Fibroblast of villous mesenchyme (primary cell): ENCODE results near the gene RGS9. TPM values are rescaled to one million over a fixed set of nuclear protein-coding genes. Genes with fewer than 3 reads are reported as not detected.

Experiments used
- DNase-seq: peaks from one replicate; pipeline ENCODE4 v3.0.0-alpha.2; 2010; ENCODE audit warnings: low read depth
- H3K4me3 ChIP-seq: 2 replicates; pipeline ENCODE4 v1.5.1; 2011; ENCODE audit warnings: low read depth, mild to moderate bottlenecking, low read length
- total RNA-seq: library from RNA; depleted of rRNA; stranded (reverse); fragments of >200 nt; gene quantifications from 2 replicates; pipeline ENCODE4 v1.2.3, GENCODE V29; 2012
- TF ChIP-seq, protein P1 (sequence below): IDR thresholded peaks from 2 replicates; pipeline ENCODE4 v1.5.1; 2012; ENCODE audit warnings: low read depth, mild to moderate bottlenecking, low read length; ENCODE audit not compliant: insufficient read depth

Gene RGS9
- total RNA-seq, 1 donor = 2.2 TPM

DNA sequence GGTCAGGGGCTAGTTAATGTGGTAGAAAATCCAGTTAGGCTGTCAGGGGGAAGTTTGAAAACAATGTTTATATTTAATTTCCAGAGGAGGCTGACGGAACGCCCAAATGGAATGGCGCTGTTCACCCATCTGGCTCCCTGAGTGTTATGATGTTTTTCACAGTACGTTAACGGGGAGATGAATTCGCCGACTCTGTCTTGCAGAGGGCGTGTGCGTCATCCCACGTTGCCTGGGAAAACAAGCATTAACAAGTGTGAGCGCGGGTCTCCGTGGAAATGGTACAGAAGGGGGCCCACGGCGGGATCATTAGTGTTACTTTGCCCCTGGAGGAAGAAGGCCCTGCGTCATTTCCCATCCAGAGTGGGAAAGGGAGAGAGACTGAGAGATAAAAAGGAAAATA, 29.6 kb downstream of the RGS9 start:
- TF ChIP-seq, protein P1, sequence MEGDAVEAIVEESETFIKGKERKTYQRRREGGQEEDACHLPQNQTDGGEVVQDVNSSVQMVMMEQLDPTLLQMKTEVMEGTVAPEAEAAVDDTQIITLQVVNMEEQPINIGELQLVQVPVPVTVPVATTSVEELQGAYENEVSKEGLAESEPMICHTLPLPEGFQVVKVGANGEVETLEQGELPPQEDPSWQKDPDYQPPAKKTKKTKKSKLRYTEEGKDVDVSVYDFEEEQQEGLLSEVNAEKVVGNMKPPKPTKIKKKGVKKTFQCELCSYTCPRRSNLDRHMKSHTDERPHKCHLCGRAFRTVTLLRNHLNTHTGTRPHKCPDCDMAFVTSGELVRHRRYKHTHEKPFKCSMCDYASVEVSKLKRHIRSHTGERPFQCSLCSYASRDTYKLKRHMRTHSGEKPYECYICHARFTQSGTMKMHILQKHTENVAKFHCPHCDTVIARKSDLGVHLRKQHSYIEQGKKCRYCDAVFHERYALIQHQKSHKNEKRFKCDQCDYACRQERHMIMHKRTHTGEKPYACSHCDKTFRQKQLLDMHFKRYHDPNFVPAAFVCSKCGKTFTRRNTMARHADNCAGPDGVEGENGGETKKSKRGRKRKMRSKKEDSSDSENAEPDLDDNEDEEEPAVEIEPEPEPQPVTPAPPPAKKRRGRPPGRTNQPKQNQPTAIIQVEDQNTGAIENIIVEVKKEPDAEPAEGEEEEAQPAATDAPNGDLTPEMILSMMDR = no peak
- no peak for DNase-seq
- H3K4me3 ChIP-seq = no peak overlapping the region

DNA sequence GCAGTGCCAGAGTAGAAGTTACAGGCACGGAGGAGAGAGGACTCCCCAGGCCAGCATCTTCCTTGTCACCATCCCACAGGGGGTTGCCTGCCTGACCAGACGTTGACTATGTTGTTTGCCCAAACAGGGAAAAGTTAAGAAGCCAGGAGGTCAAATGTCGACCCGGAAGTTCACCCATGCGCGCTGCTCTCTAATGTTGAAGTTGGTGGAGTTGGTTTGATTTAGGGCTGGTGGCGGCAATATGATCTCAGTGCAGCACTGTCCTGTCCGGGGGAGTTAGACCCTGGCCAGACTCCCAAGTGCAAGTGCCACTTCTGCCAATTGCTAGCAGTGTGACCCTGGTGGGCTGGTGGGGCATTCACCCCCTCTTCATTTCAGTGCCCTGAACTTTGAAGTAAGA, 30.4 kb downstream of the RGS9 start:
- no peak for DNase-seq
- H3K4me3 ChIP-seq = no peak overlapping the region
- TF ChIP-seq, protein P1 = no peak

DNA sequence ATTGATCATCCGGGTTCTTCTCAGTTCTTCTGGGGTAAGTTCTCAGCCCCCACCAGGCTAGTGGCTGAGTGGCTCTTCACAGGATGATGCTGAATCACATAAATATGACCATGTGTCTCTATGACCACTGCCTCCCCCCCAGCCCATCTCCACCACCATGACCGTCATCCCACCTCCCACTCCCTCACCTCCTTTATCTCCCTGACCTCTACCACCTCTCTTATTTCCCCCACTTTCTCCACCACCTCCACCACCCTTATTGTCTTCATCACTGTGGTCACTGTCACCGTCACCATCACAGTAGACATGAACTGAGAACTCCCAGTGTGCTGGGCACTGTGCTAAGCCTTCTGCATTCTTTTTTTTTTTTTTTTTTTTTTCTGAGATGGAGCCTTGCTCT, 32.5 kb downstream of the RGS9 start:
- TF ChIP-seq, protein P1 = no peak
- DNase-seq = no peak
- H3K4me3 ChIP-seq = no peak overlapping the region

DNA sequence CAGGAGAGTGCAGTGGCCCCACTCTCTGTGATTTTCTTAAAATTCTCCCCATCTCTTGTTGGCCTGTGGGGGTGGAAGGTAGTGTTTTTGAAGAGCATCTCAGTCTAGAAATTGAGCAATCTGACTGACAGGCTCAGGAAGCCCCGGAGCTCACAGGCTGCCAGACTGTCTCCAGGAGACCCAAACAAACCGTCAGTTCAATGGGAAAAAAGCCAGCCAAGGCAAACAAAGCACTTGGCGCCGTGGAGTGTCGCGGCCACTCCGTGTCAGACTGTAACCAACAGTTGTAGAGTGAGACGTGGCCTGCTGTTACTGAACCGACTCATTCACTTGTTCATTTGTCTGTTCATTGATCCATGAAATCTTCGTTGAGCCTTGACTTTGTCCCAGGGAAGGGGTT, 33.7 kb downstream of the RGS9 start:
- DNase-seq = no peak
- TF ChIP-seq, protein P1 = no peak

DNA sequence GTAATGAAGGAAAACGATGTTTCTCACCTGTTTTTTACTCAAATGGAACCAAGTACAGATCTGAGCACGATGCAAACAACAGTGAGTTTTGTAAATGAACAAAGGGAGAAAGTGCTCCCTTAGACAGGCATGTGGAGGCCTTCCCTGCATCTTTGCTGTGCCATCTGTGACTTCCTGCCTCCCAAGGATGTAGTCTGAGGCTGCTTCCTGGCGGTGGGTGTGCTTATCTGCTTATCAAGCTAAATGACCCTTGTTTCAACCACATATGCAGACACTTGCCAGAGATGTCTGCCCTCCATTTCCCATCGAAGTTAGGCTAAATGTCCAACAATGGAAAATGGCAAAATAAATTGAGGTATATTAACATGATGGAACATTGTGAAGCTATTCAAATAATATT, 34.6 kb downstream of the RGS9 start:
- TF ChIP-seq, protein P1 = no peak
- no peak for DNase-seq
- no peak overlapping the region for H3K4me3 ChIP-seq

More for the DNA sequence above, 33.7 kb downstream of the RGS9 start:
- H3K4me3 ChIP-seq = no peak overlapping the region

DNA sequence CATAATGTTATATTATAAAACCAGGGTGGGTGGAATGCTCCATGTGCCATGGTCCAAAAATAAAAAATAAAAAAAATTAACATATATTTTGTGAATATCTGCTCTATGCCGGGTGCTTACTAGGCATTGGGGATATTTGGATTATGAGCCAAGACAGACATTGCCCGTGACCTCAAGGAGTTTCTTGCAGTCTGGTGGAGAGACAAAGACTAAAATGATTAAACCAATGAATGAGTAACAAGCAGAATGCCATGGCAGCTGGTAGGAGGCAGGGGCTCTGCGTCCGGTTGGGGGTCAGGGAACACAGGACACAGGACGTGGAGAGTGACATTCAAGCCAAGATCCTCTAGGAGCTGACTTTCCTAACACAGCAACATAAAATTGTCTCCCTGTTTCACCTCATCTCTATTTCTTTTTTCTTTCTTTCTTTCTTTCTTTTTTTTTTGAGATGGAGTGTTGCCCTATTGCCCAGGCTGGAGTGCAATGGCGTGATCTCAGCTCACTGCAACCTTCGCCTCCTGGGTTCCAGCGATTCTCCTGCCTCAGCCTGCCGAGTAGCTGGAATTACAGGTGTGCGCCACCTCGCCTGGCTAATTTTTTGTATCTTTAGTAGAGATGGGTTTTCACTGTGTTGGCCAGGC, 35.4 kb downstream of the RGS9 start:
- no peak overlapping the region for H3K4me3 ChIP-seq
- TF ChIP-seq, protein P1 = no peak
- DNase-seq = no peak

DNA sequence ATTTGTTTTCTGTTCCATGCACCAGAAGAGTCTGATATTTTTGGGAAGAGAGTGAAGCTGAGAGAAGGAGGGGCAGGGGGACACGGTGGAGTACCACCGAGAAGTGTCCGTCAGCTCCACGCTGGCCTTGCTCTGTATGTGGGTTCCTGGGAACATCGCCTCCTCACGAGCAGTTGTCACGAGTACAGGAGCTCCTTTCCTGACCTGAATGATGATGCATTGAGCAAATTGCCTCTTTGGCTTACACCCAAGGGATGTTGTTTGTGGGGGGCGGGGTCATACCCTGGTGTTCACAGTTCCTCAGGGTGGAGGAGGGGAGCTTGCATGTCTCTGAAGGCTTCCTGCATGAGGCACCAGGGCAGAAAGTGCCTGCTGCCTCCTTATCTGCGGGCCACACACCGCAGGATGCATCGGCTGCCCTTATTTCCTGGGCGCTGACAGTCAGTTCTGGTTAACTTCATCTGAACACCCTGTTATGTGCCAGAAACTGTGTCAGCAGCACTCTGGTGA, 36.2 kb downstream of the RGS9 start:
- no peak overlapping the region for H3K4me3 ChIP-seq
- TF ChIP-seq, protein P1 = no peak
- DNase-seq = peak; percentile 89
